ENCODE data around the gene PSMB9. TPM values are rescaled to one million over a fixed set of nuclear protein-coding genes. Genes with fewer than 3 reads are reported as not detected.
A peak's percentile ranks its signal among the peaks of the same experiment; 100 is the strongest.

The PSMB9 gene
- total and polyA plus RNA-seq, 5 experiments from 2014 or later = 102 to 432 (median 402) TPM

- DNase-seq (no peak), ATAC-seq (no peak)
- H3K27ac Mint-ChIP-seq = peak overlapping the region; percentile 71 to 100 (median 99)
- no peaks in the 10 kb centered on the region for H3K9me3 Mint-ChIP-seq
- H3K27me3 Mint-ChIP-seq = no peaks in the 10 kb centered on the region
- peaks cover 27 to 61% (median 48%) of the 10 kb centered on the region in 3 donors for H3K36me3 Mint-ChIP-seq
- peaks cover 40 to 83% (median 72%) of the 10 kb centered on the region in 4 donors for H3K4me1 Mint-ChIP-seq
- POLR2A ChIA-PET = interaction anchor here (0.5 to 10.6 kb wide), 7 partner anchors 8 to 647 kb away, joined by 3 to 743 read pairs (median 15); partner anchors contain the start of genes BRD2, PSMB9 and TAP1
- peak overlapping the region; percentile 92 to 100 (median 98) for H3K4me3 Mint-ChIP-seq
Observed at GRCh38 chr6:32842021-32842650, 11.9 kb upstream of the PSMB9 start.

DNA sequence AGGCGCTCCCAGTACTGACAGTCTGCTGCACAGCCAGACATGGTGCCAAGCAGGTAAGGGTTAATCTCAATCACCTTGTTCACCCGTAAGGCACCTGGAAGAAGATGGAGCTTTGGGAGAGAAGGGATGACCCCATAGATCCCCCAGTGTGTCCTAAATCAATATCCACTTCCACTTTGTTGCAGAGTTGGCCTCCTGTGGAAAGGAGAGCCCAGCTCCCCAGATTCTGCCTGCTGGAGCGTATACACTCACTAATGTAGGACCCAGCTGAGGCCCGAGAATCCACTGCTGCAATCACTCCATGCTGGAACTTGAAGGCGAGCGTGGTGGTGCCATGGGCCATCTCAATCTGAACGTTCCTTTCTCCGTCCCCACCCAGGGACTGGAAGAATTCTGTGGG, 11.3 kb upstream of the PSMB9 start:
- no peaks in the 10 kb centered on the region for H3K27me3 Mint-ChIP-seq
- H3K4me3 Mint-ChIP-seq = peak overlapping the region; percentile 92 to 100 (median 98)

GRCh38 chr6:32843331-32843978, 10.5 kb upstream of the PSMB9 start:
- H3K36me3 Mint-ChIP-seq = peaks cover 37 to 72% (median 61%) of the 10 kb centered on the region in 3 donors
- no peak for DNase-seq
- POLR2A ChIA-PET = interaction anchor here (0.8 to 10.6 kb wide), 12 partner anchors 7 to 1348 kb away, joined by 3 to 743 read pairs (median 12); partner anchors contain the start of genes BRD2, HLA-DMA, HLA-DMB and PSMB9
- H3K4me1 Mint-ChIP-seq = peaks cover 49 to 90% (median 77%) of the 10 kb centered on the region in 4 donors
- ATAC-seq = no peak
- peak overlapping the region; percentile 92 to 100 (median 98) for H3K4me3 Mint-ChIP-seq
- no peaks in the 10 kb centered on the region for H3K9me3 Mint-ChIP-seq
- no peaks in the 10 kb centered on the region for H3K27me3 Mint-ChIP-seq
- peak overlapping the region; percentile 98 to 100 (median 100) for H3K27ac Mint-ChIP-seq

More for the DNA sequence above, 11.3 kb upstream of the PSMB9 start:
- peaks cover 41 to 83% (median 72%) of the 10 kb centered on the region in 4 donors for H3K4me1 Mint-ChIP-seq
- peak overlapping the region; percentile 98 to 100 (median 100) for H3K27ac Mint-ChIP-seq
- DNase-seq = no peak
- ATAC-seq = no peak
- H3K36me3 Mint-ChIP-seq = peaks cover 31 to 64% (median 53%) of the 10 kb centered on the region in 3 donors
- no peaks in the 10 kb centered on the region for H3K9me3 Mint-ChIP-seq
- POLR2A ChIA-PET = interaction anchor here (0.5 to 10.6 kb wide), 7 partner anchors 8 to 647 kb away, joined by 3 to 743 read pairs (median 15); partner anchors contain the start of genes BRD2, HLA-DMA, PSMB9 and TAP1

DNA sequence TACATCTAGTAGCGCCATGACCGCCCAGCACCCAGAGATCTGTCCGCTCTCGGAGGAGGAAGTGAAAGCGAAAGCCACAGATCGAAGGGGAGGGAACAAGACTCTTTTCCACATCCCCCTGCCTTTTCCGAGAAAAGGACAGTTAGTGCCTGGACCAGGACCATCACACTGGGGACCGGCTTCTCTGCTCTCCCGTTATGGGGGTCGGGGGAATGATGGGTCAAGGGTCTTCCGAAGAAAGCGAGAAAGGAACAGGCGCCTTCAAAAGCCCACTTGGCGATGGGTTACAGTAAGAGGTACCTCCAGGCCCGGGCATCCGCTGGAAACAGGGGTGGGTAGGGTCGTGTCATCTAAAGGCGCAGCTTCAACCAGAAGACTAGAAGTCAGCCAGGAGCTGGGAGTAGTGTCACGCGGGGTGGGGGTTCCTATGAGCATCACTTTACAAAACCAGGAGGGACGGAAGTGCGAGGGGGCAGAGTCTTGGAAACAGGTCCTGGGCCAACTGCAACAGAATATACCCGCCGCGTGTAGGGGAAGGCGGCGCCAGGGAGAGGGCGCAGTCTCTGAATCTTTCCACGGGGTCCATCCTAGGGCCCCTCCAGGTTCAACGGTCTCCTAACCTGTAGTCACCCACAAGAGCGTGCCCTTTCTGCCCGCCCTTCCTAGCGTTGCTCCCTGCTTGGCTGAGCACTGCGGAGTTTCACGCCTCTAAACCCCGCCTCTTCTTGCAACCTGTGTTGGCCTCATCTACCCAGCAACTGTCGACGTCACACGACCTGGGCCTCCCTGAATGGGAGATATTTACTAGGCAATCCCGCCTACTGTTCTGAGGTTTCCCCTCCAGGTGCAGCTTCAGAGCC, 9.8 kb upstream of the PSMB9 start, which contains the start of gene PSMB8:
Gene PSMB8, minus strand, starts transcription at position 69 of the 860 bp plus-strand sequence. Its CDS starts 51 bp downstream, at position 18.
- Mint-ChIP-seq H3K9me3 (no peaks in the 10 kb centered on the region), H3K4me1 (peaks cover 54 to 90% (median 81%) of the 10 kb centered on the region in 4 donors), H3K36me3 (peaks cover 44 to 79% (median 69%) of the 10 kb centered on the region in 3 donors), H3K4me3 (peak within 1 kb of the TSS; percentile 92 to 100 (median 98)), H3K27ac (peak within 1 kb of the TSS; percentile 98 to 100 (median 100)), H3K27me3 (no peaks in the 10 kb centered on the region)
- POLR2A ChIA-PET = interaction anchor here (0.6 to 10.6 kb wide), 26 partner anchors 12 to 1912 kb away, joined by 3 to 743 read pairs (median 5); partner anchors contain the start of genes B3GALT4, BRD2, GPSM3 and HLA-DMA
- ATAC-seq (peak; percentile 74 to 81), DNase-seq (peak; percentile 85 to 99 (median 98))

DNA sequence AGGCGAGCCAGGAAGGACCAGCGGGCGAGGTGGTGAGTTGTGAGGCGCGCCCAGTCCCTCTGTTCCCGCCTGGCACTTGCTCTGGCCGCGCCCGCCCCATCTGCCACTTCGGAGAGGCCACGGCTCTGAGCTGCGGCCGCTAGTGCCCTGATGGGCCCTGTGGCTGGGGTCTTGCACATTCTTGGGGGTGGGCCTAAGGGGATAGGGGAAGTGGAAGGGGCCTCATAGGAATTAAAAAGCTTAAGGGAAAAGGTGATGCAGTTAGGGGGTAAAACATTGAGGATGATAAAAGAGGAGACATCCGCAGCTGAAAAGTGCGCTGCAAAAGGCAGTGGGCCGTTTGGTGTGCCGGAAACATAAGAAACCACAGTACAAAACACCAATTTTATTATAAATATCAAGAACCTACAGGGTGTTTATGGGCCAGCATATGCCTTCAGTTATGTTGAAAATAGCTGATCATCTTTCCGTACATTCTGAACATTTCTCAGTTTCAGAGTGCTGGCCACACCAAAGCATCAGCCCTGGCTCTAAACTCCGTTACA, 9.1 kb upstream of the PSMB9 start:
- Mint-ChIP-seq H3K27me3 (no peaks in the 10 kb centered on the region), H3K4me1 (peaks cover 54 to 88% (median 79%) of the 10 kb centered on the region in 4 donors), H3K4me3 (peak overlapping the region; percentile 92 to 100 (median 98)), H3K9me3 (no peaks in the 10 kb centered on the region), H3K36me3 (peaks cover 44 to 86% (median 74%) of the 10 kb centered on the region in 3 donors), H3K27ac (peak overlapping the region; percentile 98 to 100 (median 100))
- POLR2A ChIA-PET = interaction anchor here (0.6 to 10.6 kb wide), 32 partner anchors 12 to 1912 kb away, joined by 3 to 743 read pairs (median 4); partner anchors contain the start of genes ATF6B, B3GALT4, BRD2 and DXO
- DNase-seq (peak in 2 of 10 donors; percentile 21 to 69), ATAC-seq (peak; percentile 15 to 23)

DNA sequence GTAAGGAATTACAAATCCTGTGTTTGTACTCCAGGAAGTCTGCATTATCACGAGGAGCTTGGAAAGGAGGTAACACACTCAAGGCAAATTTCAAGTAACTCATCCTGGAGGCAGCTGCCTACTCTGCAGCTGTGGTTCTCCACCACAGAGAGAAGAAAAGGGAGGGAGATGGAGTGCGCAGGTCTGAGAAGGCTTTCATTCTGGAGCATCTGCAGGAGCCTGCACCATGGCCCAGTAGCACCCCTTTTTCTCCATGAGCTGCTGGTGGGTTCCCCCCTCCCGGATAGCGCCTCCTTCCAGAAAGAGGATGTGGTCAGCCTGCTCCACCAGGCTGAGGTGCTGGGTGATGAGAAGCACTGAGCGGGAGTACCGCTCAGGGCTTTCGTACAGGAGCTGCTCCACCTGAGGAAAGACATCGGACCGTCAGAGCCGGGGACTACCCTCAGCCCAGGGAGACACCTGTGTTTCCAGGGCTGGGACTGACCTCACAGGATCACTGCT, 8.6 kb upstream of the PSMB9 start:
- Mint-ChIP-seq H3K4me3 (peak overlapping the region; percentile 92 to 100 (median 98)), H3K27me3 (no peaks in the 10 kb centered on the region), H3K9me3 (no peaks in the 10 kb centered on the region), H3K4me1 (peaks cover 51 to 88% (median 79%) of the 10 kb centered on the region in 4 donors), H3K36me3 (peaks cover 47 to 86% (median 79%) of the 10 kb centered on the region in 3 donors), H3K27ac (peak overlapping the region; percentile 98 to 100 (median 100))
- ATAC-seq (peak; percentile 13 to 18), DNase-seq (peak in 8 of 10 donors; percentile 34 to 62 (median 46))
- POLR2A ChIA-PET = interaction anchor here (0.6 to 10.6 kb wide), 28 partner anchors 7 to 1305 kb away, joined by 3 to 743 read pairs (median 5); partner anchors contain the start of genes ATF6B, B3GALT4, BRD2 and DXO

- DNase-seq (no peak), ATAC-seq (no peak)
- H3K4me3 Mint-ChIP-seq = peak overlapping the region; percentile 76 to 100 (median 98)
- no peaks in the 10 kb centered on the region for H3K27me3 Mint-ChIP-seq
- no peaks in the 10 kb centered on the region for H3K9me3 Mint-ChIP-seq
- peaks cover 55 to 88% (median 79%) of the 10 kb centered on the region in 4 donors for H3K4me1 Mint-ChIP-seq
- peaks cover 58 to 89% (median 85%) of the 10 kb centered on the region in 3 donors for H3K36me3 Mint-ChIP-seq
- peak overlapping the region; percentile 60 to 100 (median 100) for H3K27ac Mint-ChIP-seq
- POLR2A ChIA-PET = interaction anchor here (2.0 to 10.6 kb wide), 4 partner anchors 9 to 125 kb away, joined by 5 to 743 read pairs (median 250); partner anchors contain the start of genes BRD2, PSMB9 and TAP1
Observed at GRCh38 chr6:32847004-32847403, 7.0 kb upstream of the PSMB9 start.

GRCh38 chr6:32847795-32848194, 6.2 kb upstream of the PSMB9 start:
- H3K4me3 Mint-ChIP-seq = peak overlapping the region; percentile 76 to 100 (median 98)

DNA sequence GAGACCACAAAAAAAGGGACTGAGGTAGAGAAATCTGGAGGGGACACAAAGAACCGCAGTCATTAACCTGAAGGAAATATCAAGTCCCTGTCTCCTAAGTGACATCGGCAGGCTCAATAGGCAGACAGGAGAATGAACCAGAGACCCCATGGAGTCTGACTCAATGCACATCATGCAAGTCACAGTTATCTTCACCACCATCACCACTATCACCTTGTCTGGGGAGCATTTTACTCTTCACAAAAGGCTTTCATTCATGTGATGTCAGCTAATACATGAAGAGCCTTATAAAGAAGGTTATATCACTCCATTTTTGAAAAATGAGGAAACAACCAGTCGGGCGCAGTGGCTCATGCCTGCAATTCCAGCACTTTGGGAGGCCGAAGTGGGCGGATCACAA, 4.9 kb upstream of the PSMB9 start:
- POLR2A ChIA-PET = interaction anchor here (3.0 to 3.7 kb wide), 3 partner anchors 7 to 123 kb away, joined by 14 to 38 read pairs (median 15); partner anchors contain the start of gene TAP2
- Mint-ChIP-seq H3K36me3 (peaks cover 54 to 84% (median 75%) of the 10 kb centered on the region in 3 donors), H3K4me3 (peak overlapping the region; percentile 46 to 99 (median 80)), H3K27ac (peak overlapping the region in 9 of 10 donors; percentile 31 to 100 (median 89)), H3K9me3 (no peaks in the 10 kb centered on the region), H3K4me1 (peaks cover 51 to 78% (median 68%) of the 10 kb centered on the region in 4 donors), H3K27me3 (no peaks in the 10 kb centered on the region)
- no peak for DNase-seq
- ATAC-seq = no peak

More at GRCh38 chr6:32847795-32848194, 6.2 kb upstream of the PSMB9 start:
- peaks cover 55 to 86% (median 75%) of the 10 kb centered on the region in 4 donors for H3K4me1 Mint-ChIP-seq
- no peaks in the 10 kb centered on the region for H3K9me3 Mint-ChIP-seq
- POLR2A ChIA-PET = no interaction called here
- peak overlapping the region; percentile 60 to 100 (median 100) for H3K27ac Mint-ChIP-seq
- no peaks in the 10 kb centered on the region for H3K27me3 Mint-ChIP-seq
- H3K36me3 Mint-ChIP-seq = peaks cover 59 to 88% (median 81%) of the 10 kb centered on the region in 3 donors
- DNase-seq (no peak), ATAC-seq (no peak)

DNA sequence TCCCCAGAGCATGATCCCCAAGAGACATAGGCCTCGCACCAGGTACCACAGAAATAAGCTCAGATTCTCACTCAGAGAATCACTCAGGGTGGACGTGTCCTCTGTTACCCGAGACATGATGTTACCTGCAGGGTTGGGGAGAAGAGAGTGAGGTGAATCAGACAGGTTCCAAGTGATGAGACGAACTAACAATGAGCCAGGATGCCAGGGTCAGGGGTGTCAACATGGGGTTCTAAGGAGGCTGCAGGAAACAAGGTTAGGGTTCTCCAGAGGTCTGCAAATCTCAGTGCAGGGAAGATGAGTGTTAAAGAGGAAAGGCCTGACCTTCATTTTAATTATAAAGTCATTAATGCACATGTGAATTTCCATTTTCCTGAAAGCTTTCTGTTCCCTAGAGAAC, 3.0 kb upstream of the PSMB9 start:
- Mint-ChIP-seq H3K27ac (peak overlapping the region; percentile 74 to 100 (median 98)), H3K27me3 (no peaks in the 10 kb centered on the region), H3K9me3 (no peaks in the 10 kb centered on the region), H3K4me1 (peaks cover 55 to 79% (median 74%) of the 10 kb centered on the region in 4 donors), H3K4me3 (peak overlapping the region; percentile 90 to 100 (median 98)), H3K36me3 (peaks cover 41 to 70% (median 65%) of the 10 kb centered on the region in 3 donors)
- DNase-seq (no peak), ATAC-seq (no peak)
- POLR2A ChIA-PET = interaction anchor here (0.8 to 3.7 kb wide), 4 partner anchors 9 to 1300 kb away, joined by 4 to 38 read pairs (median 14); partner anchors contain the start of gene TAP2

Data from naive thymus-derived CD8-positive, alpha-beta T cell (primary cell).